ENCODE data around the gene CDKN2B-AS1. TPM values are rescaled to one million over a fixed set of nuclear protein-coding genes. Genes with fewer than 3 reads are reported as not detected.

CDKN2B-AS1 gene
- total RNA-seq, 1 experiment from 2014 or later = not detected

- no peak for DNase-seq (ENCODE audit: low spot score)
Measured at GRCh38 chr9:21982861-21983560, 11.6 kb upstream of the CDKN2B-AS1 start.

GRCh38 chr9:21983561-21983935 is 11.0 kb upstream of the CDKN2B-AS1 start:
- no peak for DNase-seq (ENCODE audit: low spot score)

- DNase-seq (ENCODE audit: low spot score) = no peak
Measured at GRCh38 chr9:21984101-21984500, 10.5 kb upstream of the CDKN2B-AS1 start.

- no peak for DNase-seq (ENCODE audit: low spot score)
Measured at GRCh38 chr9:21985964-21986667, 8.5 kb upstream of the CDKN2B-AS1 start.

GRCh38 chr9:21988056-21988990 is 6.3 kb upstream of the CDKN2B-AS1 start:
- DNase-seq (ENCODE audit: low spot score) = no peak

- no peak for DNase-seq (ENCODE audit: low spot score)
Measured at GRCh38 chr9:21989440-21990189, 5.0 kb upstream of the CDKN2B-AS1 start.

GRCh38 chr9:21991072-21991959 is 3.3 kb upstream of the CDKN2B-AS1 start:
- no peak for DNase-seq (ENCODE audit: low spot score)

GRCh38 chr9:21993007-21993406 is 1.6 kb upstream of the CDKN2B-AS1 start:
- no peak for DNase-seq (ENCODE audit: low spot score)

GRCh38 chr9:21993893-21994555 is 567 bp upstream of the CDKN2B-AS1 start, which contains the start of gene CDKN2A:
Gene CDKN2A, minus strand, starts transcription at chr9:21994392.
- no peak for DNase-seq (ENCODE audit: low spot score)

- no peak for DNase-seq (ENCODE audit: low spot score)
Measured at GRCh38 chr9:21995006-21995665, 545 bp downstream of the CDKN2B-AS1 start.

- no peak for DNase-seq (ENCODE audit: low spot score)
Measured at GRCh38 chr9:21995666-21996398, 1.2 kb downstream of the CDKN2B-AS1 start.

GRCh38 chr9:21996438-21996837 is 1.8 kb downstream of the CDKN2B-AS1 start:
- DNase-seq (ENCODE audit: low spot score) = no peak

- DNase-seq (ENCODE audit: low spot score) = no peak
Measured at GRCh38 chr9:21996858-21997257, 2.3 kb downstream of the CDKN2B-AS1 start.

- DNase-seq (ENCODE audit: low spot score) = no peak
Measured at GRCh38 chr9:21997480-21997879, 2.9 kb downstream of the CDKN2B-AS1 start.

- no peak for DNase-seq (ENCODE audit: low spot score)
Measured at GRCh38 chr9:21998026-21998425, 3.4 kb downstream of the CDKN2B-AS1 start.

- DNase-seq (ENCODE audit: low spot score) = no peak
Measured at GRCh38 chr9:22002038-22002437, 7.4 kb downstream of the CDKN2B-AS1 start.

- no peak for DNase-seq (ENCODE audit: low spot score)
Measured at GRCh38 chr9:22005021-22005701, 10.6 kb downstream of the CDKN2B-AS1 start.

Measured in A172 (cell line).